AG10803 (cell line): ENCODE data around the gene AGAP1.

Source experiments
- DNase-seq: peaks from one replicate; pipeline ENCODE4 v3.0.0; 2010; ENCODE audit warnings: low read depth
- H3K4me3 ChIP-seq: 2 replicates; pipeline ENCODE4 v1.5.1; 2011; ENCODE audit warnings: mild to moderate bottlenecking, low read length, control low read depth
- TF ChIP-seq, protein P1 (sequence below): conservative IDR thresholded peaks from 2 replicates; pipeline ENCODE4 v1.5.1; 2011; ENCODE audit warnings: mild to moderate bottlenecking, low read length, control low read depth, inconsistent platforms

Gene AGAP1

DNA sequence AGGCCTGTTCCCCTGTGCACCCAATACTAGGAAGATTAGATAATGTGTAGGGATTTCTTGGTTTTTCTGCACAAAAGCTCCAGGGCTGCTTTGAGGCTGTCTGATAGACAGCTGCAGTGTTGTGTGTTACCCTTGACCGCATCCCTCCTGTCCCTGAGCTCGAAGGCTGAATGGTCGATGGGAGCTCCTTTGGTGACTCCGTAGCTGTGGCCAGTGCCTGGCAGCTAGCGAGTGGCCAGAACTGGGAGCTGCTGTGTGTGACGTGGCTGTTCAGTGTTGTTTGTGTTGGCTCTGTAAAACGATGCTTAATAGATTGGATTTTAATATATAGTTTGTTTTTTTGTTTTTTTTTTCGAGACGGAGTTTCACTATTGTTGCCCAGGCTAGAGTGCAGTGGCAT is 170.0 kb downstream of the AGAP1 start:
- DNase-seq = no peak
- no peak overlapping the region for H3K4me3 ChIP-seq
- TF ChIP-seq, protein P1, sequence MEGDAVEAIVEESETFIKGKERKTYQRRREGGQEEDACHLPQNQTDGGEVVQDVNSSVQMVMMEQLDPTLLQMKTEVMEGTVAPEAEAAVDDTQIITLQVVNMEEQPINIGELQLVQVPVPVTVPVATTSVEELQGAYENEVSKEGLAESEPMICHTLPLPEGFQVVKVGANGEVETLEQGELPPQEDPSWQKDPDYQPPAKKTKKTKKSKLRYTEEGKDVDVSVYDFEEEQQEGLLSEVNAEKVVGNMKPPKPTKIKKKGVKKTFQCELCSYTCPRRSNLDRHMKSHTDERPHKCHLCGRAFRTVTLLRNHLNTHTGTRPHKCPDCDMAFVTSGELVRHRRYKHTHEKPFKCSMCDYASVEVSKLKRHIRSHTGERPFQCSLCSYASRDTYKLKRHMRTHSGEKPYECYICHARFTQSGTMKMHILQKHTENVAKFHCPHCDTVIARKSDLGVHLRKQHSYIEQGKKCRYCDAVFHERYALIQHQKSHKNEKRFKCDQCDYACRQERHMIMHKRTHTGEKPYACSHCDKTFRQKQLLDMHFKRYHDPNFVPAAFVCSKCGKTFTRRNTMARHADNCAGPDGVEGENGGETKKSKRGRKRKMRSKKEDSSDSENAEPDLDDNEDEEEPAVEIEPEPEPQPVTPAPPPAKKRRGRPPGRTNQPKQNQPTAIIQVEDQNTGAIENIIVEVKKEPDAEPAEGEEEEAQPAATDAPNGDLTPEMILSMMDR = no peak

GRCh38 chr2:235665661-235666212 is 171.9 kb downstream of the AGAP1 start:
- DNase-seq = peak; percentile 44
- TF ChIP-seq, protein P1 = no peak
- H3K4me3 ChIP-seq = peak overlapping the region; percentile 23

DNA sequence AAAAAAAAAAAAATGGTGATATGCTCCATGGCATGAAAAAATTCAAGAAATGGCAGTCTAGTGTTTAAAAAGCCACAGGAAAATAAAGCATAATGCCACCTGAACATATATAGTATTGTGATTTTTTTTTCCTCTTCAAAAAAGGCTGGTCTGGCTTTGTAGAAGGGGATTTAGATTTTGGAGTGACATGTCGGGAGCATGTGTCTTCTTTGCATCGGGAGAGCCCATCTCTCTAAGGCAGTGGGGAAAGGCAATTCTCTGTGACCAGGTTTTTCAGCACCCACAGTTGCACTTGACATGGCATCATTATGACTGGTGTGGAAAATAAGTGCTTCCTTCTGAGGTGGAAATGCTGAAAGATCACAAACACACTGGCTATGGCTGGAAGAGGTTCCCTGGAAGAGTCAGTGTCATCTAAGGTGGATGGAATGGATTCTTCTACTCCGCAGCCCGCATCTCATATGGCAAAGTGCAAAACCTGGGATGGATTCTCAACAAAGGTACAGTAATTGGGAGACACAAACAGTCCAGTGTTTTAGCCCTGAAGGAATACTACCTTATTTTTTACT is 172.5 kb downstream of the AGAP1 start:
- H3K4me3 ChIP-seq = peak overlapping the region; percentile 23
- TF ChIP-seq, protein P1 = no peak
- peak; percentile 90 for DNase-seq

GRCh38 chr2:235668782-235669181 is 174.9 kb downstream of the AGAP1 start:
- H3K4me3 ChIP-seq = no peak overlapping the region
- DNase-seq = no peak
- TF ChIP-seq, protein P1 = no peak

DNA sequence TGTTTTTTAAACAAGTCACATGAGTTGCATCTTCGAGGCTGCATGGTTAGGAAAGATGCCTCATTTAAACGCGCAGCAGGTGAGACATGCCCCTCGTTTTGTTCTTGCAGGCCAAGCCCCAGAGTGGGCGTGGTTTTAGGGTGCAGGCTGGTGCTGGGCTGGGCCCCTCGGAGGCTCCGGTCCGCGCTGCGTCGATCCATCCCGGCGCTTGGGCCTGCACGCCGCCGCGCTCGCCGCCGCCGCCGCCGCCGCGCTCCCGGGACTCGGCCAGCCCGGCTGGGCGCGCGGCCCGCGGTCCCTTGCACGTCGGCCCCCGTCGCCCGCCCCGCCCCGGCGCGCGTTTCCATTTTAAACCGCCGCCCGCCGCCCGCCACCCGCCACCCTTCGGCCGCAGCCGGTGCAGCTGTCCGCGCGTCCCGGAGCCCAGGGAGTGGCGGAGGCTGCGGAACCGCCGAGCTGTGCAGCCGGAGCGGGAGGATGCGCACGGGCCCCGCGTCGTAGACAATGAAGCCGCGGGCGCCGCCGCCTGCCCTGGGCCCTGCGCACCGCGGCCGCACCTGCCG is 175.5 kb downstream of the AGAP1 start:
- H3K4me3 ChIP-seq = peak overlapping the region; percentile 44
- DNase-seq = peak; percentile 74
- TF ChIP-seq, protein P1 = no peak

- TF ChIP-seq, protein P1 = peak; percentile 48
- DNase-seq = peak; percentile 77
- H3K4me3 ChIP-seq = peak overlapping the region; percentile 37
These were observed 176.4 kb downstream of the AGAP1 start for GRCh38 chr2:235669983-235670962.
